Hepatocyte (in vitro differentiated cells): Measurements from ENCODE around the gene MIGA1.

Experiments
- CTCF ChIP-seq: fragments of 200-600 bp; sonication (generic); IDR thresholded peaks from 2 replicates; pipeline ENCODE4 v1.5.1; 2016; ENCODE audit warnings: antibody characterized with exemption, mild to moderate bottlenecking; ENCODE audit not compliant: poor library complexity
- EZH2phosphoT487 ChIP-seq: fragments of 200-600 bp; sonication (generic); IDR thresholded peaks from one replicate; pipeline ENCODE4 v1.6.1; 2018; ENCODE audit warnings: antibody characterized with exemption, mild to moderate bottlenecking, low read depth, moderate library complexity; ENCODE audit not compliant: unreplicated experiment, severe bottlenecking

- no peak for TF ChIP-seq CTCF
- TF ChIP-seq EZH2phosphoT487 = no peak
These were observed 126.6 kb downstream of the MIGA1 start for GRCh38 chr1:77906019-77906545.
